GM20000 (cell line): ENCODE results near the gene PPOX.

Experiments
- DNase-seq: peaks from one replicate; pipeline ENCODE4 v3.0.0; 2012; ENCODE audit warnings: low spot score
- CTCF ChIP-seq: IDR thresholded peaks from 2 replicates; pipeline ENCODE4 v1.5.1; 2012; ENCODE audit warnings: mild to moderate bottlenecking, control low read depth; ENCODE audit errors: extremely low read depth, missing control alignments

The PPOX gene

GRCh38 chr1:161187311-161187710, 21.1 kb downstream of the PPOX start:
- TF ChIP-seq CTCF: no peak
- DNase-seq: no peak

- DNase-seq: no peak
- no peak for TF ChIP-seq CTCF
These were observed 22.2 kb downstream of the PPOX start for GRCh38 chr1:161188381-161188780.

- TF ChIP-seq CTCF: no peak
- DNase-seq: no peak
These were observed 22.8 kb downstream of the PPOX start for GRCh38 chr1:161189036-161189435.

- DNase-seq: no peak
- no peak for TF ChIP-seq CTCF
These were observed 24.8 kb downstream of the PPOX start for GRCh38 chr1:161190962-161191521.

GRCh38 chr1:161191971-161192370, 25.7 kb downstream of the PPOX start:
- no peak for TF ChIP-seq CTCF
- DNase-seq: no peak

- peak; percentile 98 for TF ChIP-seq CTCF
- DNase-seq: peak; percentile 80
These were observed 26.5 kb downstream of the PPOX start for GRCh38 chr1:161192476-161193465.

- peak; percentile 0 for TF ChIP-seq CTCF
- no peak for DNase-seq
These were observed 27.5 kb downstream of the PPOX start for GRCh38 chr1:161193561-161194235.
